GM12801 (cell line): ENCODE data around the gene PPP2CA.

Source experiments
- CTCF ChIP-seq: IDR thresholded peaks from one replicate; pipeline ENCODE4 v1.5.1; 2011; ENCODE audit warnings: control low read depth; ENCODE audit not compliant: insufficient read length; ENCODE audit errors: extremely low read depth

The PPP2CA gene

DNA sequence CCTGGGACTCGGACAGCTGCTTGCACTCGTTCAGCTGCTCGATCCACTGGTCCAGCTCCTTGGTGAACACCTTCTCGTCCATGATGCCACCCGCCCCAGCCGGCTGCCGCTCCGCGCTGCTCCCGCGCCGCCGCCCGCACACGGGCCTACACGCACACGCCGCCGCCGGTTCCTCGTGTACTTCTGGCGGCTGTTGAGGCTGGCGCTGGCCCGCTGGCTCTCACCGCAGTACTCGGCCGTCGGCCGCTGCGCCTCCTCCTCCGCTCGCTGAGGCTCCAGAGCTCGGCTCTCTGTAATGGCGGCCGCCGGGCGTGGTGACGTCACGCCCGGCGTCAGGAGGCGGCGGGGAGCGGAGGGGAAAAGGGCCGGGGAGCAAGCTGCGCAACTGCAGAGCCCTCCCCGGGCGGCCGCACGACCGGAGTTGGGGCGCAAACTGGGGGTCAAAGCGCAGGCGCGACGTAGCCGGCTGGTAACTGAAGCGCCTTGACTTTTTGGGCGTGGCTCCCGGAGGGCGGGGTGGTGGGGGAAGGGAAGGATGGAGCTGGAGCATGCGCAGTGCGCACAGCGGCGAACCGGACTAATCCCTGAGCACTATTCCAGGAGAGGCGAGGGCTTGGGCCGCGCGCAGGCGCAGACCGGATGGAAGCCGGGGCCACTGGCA lies at the start of gene PPP2CA:
Gene PPP2CA (minus strand): TSS at position 294 of the 661 bp plus-strand sequence. CDS start 212 bp downstream, at position 82.
- TF ChIP-seq CTCF = no peak

DNA sequence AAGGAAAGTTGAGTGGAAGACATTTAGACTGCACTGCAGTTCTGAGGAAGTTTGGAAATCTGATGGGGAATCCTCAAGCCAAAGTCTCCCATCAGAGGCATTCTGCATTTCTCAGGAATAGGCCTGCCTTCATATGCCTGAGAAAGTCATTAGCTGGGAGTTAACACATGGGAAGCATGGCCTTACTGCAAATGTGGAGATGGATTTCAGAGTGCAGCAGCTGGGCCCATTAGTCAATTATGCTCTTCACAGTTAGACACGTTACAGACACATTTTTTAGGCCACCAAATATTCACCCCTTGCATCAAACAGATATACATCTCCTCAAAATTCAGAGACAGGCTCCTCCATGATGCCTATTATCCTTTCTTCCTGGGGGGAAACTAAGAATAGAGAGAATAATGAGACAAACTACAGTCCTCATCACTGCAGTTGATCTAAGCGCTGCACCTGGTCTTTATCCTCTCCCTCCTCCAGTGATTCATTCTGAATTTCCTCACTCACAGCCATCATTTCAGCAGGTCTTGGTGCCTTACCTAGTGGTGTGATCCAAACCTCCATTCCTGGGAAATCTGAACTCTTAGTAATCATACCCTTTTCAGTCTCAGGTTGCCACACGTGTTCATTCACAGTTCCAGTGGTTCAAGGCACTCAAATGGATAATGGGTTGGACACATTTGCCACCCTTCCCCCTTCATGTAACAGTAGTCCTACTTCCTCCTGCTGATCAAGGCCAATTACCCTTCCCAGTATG lies 47.9 kb upstream of the PPP2CA start:
- TF ChIP-seq CTCF = no peak

DNA sequence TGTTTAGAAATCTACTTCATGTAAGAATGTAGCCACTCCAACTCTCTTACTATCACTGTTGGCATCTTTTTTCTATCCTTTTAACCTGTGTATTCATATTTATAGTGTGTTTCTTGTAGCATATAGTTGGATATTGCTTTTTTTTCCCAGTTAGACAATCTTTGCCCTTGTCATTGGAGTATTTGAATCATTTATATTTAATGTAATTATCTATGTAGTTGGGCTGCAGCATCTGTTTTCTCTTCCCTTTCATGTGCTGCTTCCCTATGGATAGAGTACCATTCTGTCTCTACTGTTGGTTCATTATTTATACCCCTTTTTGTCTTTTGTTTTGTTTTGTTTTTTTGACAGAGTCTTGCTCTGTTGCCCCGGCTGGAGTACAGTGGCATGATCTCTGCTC lies 45.2 kb upstream of the PPP2CA start:
- no peak for TF ChIP-seq CTCF

DNA sequence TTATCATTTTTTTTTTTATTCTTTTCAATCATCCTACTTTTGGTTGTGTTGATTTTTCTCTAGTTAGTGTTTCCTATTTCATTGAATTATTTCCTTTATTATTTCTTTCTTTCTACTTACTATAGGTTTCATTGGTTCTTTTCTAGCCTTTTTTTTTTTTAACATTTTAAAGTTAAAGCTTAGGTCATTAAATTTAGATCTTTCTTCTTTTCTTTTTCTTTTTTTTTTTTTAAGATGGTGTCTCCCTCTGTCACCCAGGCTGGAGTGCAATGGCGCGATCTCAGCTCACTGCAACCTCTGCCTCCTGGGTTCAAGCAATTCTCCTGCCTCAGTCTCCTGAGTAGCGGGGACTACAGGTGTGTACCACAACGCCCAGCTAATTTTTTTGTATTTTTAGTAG lies 43.0 kb upstream of the PPP2CA start:
- TF ChIP-seq CTCF = no peak

GRCh38 chr5:134268019-134268601 lies 42.2 kb upstream of the PPP2CA start:
- TF ChIP-seq CTCF = no peak

- TF ChIP-seq CTCF = no peak
These were observed 41.6 kb upstream of the PPP2CA start for GRCh38 chr5:134267366-134268018.

GRCh38 chr5:134263801-134264200 lies 37.9 kb upstream of the PPP2CA start:
- no peak for TF ChIP-seq CTCF
